Left ventricle myocardium inferior (tissue), 1 donor: ENCODE measurements around the gene RAPGEF1. TPM values are rescaled to one million over a fixed set of nuclear protein-coding genes. Genes with fewer than 3 reads are reported as not detected.

Source experiments
- DNase-seq: peaks from one replicate; pipeline ENCODE4 v3.0.0-alpha.2; 2020
- H3K27ac ChIP-seq: fragments of 200-600 bp; replicated peaks from 2 replicates; pipeline ENCODE4 v1.8.0; 2021
- H3K27me3 ChIP-seq: fragments of 200-600 bp; 2 replicates; pipeline ENCODE4 v1.8.0; 2021; ENCODE audit warnings: low read depth
- H3K36me3 ChIP-seq: fragments of 200-600 bp; 2 replicates; pipeline ENCODE4 v1.8.0; 2021
- H3K4me1 ChIP-seq: fragments of 200-600 bp; 2 replicates; pipeline ENCODE4 v1.8.0; 2021
- H3K4me3 ChIP-seq: fragments of 200-600 bp; 2 replicates; pipeline ENCODE4 v1.8.0; 2021; ENCODE audit warnings: mild to moderate bottlenecking, moderate library complexity
- H3K9me3 ChIP-seq: fragments of 200-600 bp; replicated peaks from 2 replicates; pipeline ENCODE4 v1.8.0; 2021
- intact Hi-C: fragments of 100-400 bp; cut with micrococcal nuclease; formaldehyde crosslinking; loops from one replicate; pipeline ENCODE4 v1.11.0; 2022
- total RNA-seq: library from RNA; stranded (reverse); fragmentation: NEBNext Ultra II Directional; extraction: Animal tissue kit (Norgen Biotek cat#: 25700); gene quantifications from one replicate; pipeline ENCODE4 v1.2.1, GENCODE V29; 2021
- TF ChIP-seq, protein P1 (sequence below): fragments of 200-600 bp; IDR thresholded peaks from 2 replicates; pipeline ENCODE4 v1.8.0; 2021; ENCODE audit warnings: antibody characterized with exemption, mild to moderate bottlenecking, borderline replicate concordance
- donor health status: DM: no; HTN: yes; CAD: no; lungs with severe emphysema.

RAPGEF1 gene
- total RNA-seq, 1 donor from 2014 or later = 95.9 TPM

DNA sequence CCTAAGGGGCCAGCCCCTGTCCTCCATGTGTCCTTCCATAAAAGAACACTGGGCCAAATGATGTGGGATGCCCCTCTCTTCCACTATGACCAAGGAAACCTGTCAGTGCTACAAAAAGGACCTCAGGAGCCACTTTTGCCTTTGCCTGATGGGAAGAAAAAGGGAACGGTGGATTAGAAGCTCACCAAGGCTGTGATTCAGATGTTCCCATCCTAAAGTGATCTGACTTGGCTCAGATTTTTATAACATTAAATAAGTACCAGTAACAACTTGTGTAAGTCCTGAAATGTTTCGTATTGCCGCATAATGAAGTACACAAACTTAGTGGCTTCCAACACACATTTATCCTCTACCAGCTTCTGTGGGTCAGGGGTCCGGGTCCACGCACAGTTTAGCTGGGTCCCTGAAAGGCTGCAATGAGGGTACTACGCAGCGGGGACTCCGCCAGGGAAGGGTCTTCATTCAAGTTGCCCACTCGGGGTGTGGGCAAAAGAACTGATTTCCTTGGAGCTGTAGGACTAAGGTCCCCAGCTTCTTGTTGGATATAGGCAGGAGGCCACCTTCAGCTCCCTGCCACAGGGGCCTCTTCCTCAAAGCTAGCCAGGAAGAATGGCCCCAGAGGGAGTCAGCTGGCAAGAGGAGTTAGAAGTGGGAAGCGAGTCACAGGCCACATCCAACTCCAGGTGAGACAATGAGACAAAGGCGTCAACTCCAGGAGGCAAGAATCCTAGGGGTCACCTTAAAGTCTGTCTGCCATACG lies 60.4 kb downstream of the RAPGEF1 start:
- Histone ChIP-seq H3K27ac (peak overlapping the region; percentile 86), H3K4me1 (peaks cover 98% of the 10 kb centered on the region), H3K27me3 (no peaks in the 10 kb centered on the region), H3K36me3 (no peaks in the 10 kb centered on the region), H3K9me3 (no peaks in the 10 kb centered on the region), H3K4me3 (no peak overlapping the region)
- no peak for DNase-seq
- TF ChIP-seq, protein P1, sequence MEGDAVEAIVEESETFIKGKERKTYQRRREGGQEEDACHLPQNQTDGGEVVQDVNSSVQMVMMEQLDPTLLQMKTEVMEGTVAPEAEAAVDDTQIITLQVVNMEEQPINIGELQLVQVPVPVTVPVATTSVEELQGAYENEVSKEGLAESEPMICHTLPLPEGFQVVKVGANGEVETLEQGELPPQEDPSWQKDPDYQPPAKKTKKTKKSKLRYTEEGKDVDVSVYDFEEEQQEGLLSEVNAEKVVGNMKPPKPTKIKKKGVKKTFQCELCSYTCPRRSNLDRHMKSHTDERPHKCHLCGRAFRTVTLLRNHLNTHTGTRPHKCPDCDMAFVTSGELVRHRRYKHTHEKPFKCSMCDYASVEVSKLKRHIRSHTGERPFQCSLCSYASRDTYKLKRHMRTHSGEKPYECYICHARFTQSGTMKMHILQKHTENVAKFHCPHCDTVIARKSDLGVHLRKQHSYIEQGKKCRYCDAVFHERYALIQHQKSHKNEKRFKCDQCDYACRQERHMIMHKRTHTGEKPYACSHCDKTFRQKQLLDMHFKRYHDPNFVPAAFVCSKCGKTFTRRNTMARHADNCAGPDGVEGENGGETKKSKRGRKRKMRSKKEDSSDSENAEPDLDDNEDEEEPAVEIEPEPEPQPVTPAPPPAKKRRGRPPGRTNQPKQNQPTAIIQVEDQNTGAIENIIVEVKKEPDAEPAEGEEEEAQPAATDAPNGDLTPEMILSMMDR = no peak
- intact Hi-C loops = loop anchor here (10.0 kb wide), 1 partner anchor 55 kb away; no protein-coding TSS in a partner anchor

DNA sequence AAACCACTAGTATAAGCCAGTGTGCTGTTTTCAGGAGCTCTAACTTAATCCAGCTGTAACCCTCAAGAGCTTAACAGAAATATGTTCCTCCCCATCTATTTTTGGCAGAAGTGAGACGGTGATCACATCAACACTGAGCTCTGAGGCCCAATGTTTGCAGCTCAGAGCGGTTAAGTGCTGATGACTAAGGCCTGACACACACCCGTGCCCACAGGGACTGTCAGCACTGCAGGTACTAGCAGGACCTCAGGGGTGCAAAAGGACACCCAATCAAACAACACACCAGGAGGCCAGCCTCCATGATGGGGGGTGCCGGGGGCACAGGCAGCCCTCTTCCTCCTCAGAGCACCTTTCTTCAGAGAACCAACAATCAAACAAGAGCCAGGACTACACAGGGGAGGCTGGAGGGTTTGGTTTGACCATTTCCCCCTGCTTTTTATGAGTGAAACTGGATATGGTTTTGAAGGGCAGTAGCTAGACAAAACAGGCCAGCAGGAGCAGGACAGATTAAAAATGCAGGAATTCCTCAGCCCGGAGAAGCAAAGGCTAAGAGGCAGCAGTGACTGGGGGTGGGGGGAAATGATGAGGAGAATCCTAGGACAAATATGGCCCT lies 61.3 kb downstream of the RAPGEF1 start:
- TF ChIP-seq, protein P1 = no peak
- no peaks in the 10 kb centered on the region for H3K36me3 ChIP-seq
- no peaks in the 10 kb centered on the region for H3K9me3 ChIP-seq
- H3K27ac ChIP-seq = peak overlapping the region; percentile 86
- DNase-seq = peak; percentile 69
- H3K27me3 ChIP-seq = no peaks in the 10 kb centered on the region
- H3K4me1 ChIP-seq = peaks cover 100% of the 10 kb centered on the region
- no peak overlapping the region for H3K4me3 ChIP-seq
- intact Hi-C loops = loop anchor here (10.0 kb wide), 1 partner anchor 56 kb away; no protein-coding TSS in a partner anchor

DNA sequence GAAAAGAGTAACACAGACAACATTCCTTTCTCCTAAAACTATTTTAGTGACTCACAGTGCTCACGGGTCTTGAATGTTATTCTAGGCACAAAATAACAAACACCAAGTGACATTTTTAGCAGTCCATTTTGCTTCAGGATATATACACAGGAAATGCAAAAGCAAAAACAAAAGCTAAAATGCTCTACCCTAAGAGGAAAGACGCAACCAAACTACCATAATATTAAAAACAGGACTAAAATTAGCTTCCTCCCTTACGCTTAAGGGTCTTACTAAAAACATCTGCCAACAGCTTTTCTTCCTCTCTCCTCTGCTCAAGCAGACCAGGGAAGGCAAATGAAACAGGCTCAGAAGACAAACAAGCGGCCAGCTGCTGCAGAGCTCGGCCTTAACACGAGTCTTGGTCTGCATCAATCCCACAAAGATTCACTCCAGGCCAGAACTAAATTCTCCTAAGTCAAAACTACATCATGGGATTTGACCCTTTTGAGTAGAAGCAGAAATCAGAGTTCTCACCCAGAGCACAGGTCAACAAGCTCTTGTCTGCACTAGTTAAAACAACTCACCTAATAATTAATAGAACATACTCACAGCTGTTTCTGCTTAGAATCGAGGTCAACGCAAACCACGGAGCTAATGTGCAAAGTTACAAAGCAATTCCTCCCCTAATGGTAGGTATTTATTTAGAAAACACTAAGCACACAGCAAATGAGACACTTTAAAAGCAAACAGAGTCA lies 62.3 kb downstream of the RAPGEF1 start:
- H3K9me3 ChIP-seq = no peaks in the 10 kb centered on the region
- DNase-seq = no peak
- peak overlapping the region; percentile 37 for H3K4me3 ChIP-seq
- H3K27ac ChIP-seq = peak overlapping the region; percentile 86
- H3K4me1 ChIP-seq = peaks cover 100% of the 10 kb centered on the region
- no peaks in the 10 kb centered on the region for H3K27me3 ChIP-seq
- H3K36me3 ChIP-seq = no peaks in the 10 kb centered on the region
- TF ChIP-seq, protein P1 = no peak
- intact Hi-C loops = loop anchor here (10.0 kb wide), 1 partner anchor 57 kb away; no protein-coding TSS in a partner anchor

DNA sequence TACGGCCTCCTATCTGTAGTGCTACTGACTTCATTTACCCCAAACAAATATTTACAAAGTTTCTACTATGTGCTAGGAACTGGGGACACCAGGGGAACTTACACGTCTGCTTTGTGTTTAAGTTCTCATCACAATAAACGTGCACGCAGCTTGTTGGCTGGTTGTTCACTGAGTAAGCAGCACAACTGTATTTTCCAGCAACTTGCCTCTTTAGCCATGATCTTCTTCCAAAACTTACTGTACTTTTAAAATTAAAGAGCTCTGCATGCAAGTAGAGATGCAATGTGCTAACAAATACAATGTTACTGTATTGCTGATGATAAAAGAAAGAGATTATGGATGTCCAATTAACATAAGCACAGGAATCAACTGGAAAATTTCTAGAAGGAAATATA lies 62.8 kb downstream of the RAPGEF1 start:
- Histone ChIP-seq H3K27ac (peak overlapping the region; percentile 86), H3K36me3 (no peaks in the 10 kb centered on the region), H3K4me3 (peak overlapping the region; percentile 37), H3K9me3 (no peaks in the 10 kb centered on the region), H3K27me3 (no peaks in the 10 kb centered on the region), H3K4me1 (peaks cover 100% of the 10 kb centered on the region)
- intact Hi-C loops = loop anchor here (10.0 kb wide), 1 partner anchor 58 kb away; no protein-coding TSS in a partner anchor
- TF ChIP-seq, protein P1 = no peak
- DNase-seq = no peak

DNA sequence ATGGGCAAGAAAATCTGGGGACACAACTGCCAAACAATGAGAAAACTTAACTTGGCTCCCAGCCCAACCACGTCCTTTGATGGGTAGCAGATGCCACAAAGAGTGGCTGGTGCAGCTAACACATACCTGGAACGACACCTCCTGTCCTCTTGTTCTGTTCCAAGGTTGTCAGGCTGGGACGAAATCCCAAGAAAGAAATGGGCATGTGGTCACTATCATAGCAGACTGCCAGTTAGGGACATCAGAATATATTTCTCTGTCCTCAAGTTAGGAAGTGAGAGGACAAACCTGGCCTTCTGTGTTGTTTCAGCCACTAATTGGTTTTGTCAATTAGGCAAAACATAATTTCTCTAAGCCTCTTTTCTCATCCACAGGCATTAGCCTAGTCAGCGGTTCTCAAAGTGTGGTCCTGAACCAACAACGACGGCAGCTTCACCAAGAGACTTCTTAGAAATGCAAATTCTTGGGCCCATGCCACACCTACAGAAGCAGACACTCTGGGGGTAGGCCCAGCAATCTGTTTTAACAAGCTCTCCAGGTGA lies 63.4 kb downstream of the RAPGEF1 start:
- no peaks in the 10 kb centered on the region for H3K9me3 ChIP-seq
- H3K27me3 ChIP-seq = no peaks in the 10 kb centered on the region
- peak overlapping the region; percentile 86 for H3K27ac ChIP-seq
- TF ChIP-seq, protein P1 = no peak
- H3K4me1 ChIP-seq = peaks cover 100% of the 10 kb centered on the region
- H3K4me3 ChIP-seq = peak overlapping the region; percentile 37
- no peaks in the 10 kb centered on the region for H3K36me3 ChIP-seq
- no peak for DNase-seq
- intact Hi-C loops = loop anchor here (10.0 kb wide), 1 partner anchor 58 kb away; no protein-coding TSS in a partner anchor
